Mucosa of descending colon (tissue), 3 donors: Measurements from ENCODE around the gene ZNF248. TPM values are rescaled to one million over a fixed set of nuclear protein-coding genes. Genes with fewer than 3 reads are reported as not detected.

Experiments
- ATAC-seq: fragments of 200-7000 bp; cut with Tn5 transposase; one replicate; pipeline ENCODE4 v1.9.1; 2020; ENCODE audit warnings: mild to moderate bottlenecking, moderate library complexity
- DNase-seq, 3 donors: peaks; one replicate each; pipeline ENCODE4 v3.0.0-alpha.2; 2020
- H3K36me3 ChIP-seq: fragments of 200-600 bp; one replicate; pipeline ENCODE4 v1.8.0; 2021; ENCODE audit warnings: low read depth, mild to moderate bottlenecking
- H3K4me1 ChIP-seq: fragments of 200-600 bp; one replicate; pipeline ENCODE4 v1.8.0; 2021; ENCODE audit warnings: low read depth, mild to moderate bottlenecking
- H3K4me3 ChIP-seq: fragments of 200-600 bp; one replicate; pipeline ENCODE4 v1.8.0; 2021; ENCODE audit warnings: mild to moderate bottlenecking
- H3K9me3 ChIP-seq: fragments of 200-600 bp; one replicate; pipeline ENCODE4 v1.8.0; 2021; ENCODE audit warnings: mild to moderate bottlenecking
- CTCF ChIP-seq: fragments of 200-600 bp; IDR thresholded peaks from one replicate; pipeline ENCODE4 v1.8.0; 2022; ENCODE audit warnings: antibody characterized with exemption, mild to moderate bottlenecking
- intact Hi-C, 2 donors: fragments of 100-400 bp; cut with DNase I in 1 of 2; cut with micrococcal nuclease in 1 of 2; formaldehyde crosslinking; loops; one replicate each; pipeline versions ENCODE4 v1.11.0 to v1.11.1; 2022; cut with DNase I, micrococcal nuclease
- total RNA-seq, 3 donors: library from RNA; stranded (reverse); fragmentation: NEBNext Ultra II Directional in 2 of 3; extraction: Animal tissue kit (Norgen Biotek cat#: 25700) in 2 of 3; gene quantifications; one replicate each; pipeline versions ENCODE4 v1.2.1 to v1.2.4, GENCODE V29; 2021 to 2023
- donor health status: DM: no; HTN: no; CAD: no; lungs with moderate emphysema.
- donor health status: DM: no; HTN: no; CAD: no.
- donor health status: DM: no; HTN: yes; CAD: no.

The ZNF248 gene
- total RNA-seq, 3 donors from 2014 or later: 10.0 to 36.6 (median 11.6) TPM

GRCh38 chr10:37872955-37873354 lies 15.5 kb upstream of the ZNF248 start:
- ATAC-seq (no peak), DNase-seq (no peak)
- no peaks in the 10 kb centered on the region for H3K36me3 ChIP-seq
- no peak overlapping the region for H3K4me3 ChIP-seq
- TF ChIP-seq CTCF: no peak
- H3K4me1 ChIP-seq: no peaks in the 10 kb centered on the region
- H3K9me3 ChIP-seq: no peaks in the 10 kb centered on the region
- intact Hi-C loops: no loop called here

GRCh38 chr10:37872283-37872682 lies 14.9 kb upstream of the ZNF248 start:
- DNase-seq: no peak
- intact Hi-C loops: no loop called here
- no peaks in the 10 kb centered on the region for H3K36me3 ChIP-seq
- no peak for TF ChIP-seq CTCF
- no peak overlapping the region for H3K4me3 ChIP-seq
- H3K9me3 ChIP-seq: no peaks in the 10 kb centered on the region
- no peak for ATAC-seq
- H3K4me1 ChIP-seq: no peaks in the 10 kb centered on the region

- ATAC-seq (no peak), DNase-seq (no peak)
- Histone ChIP-seq H3K4me1 (no peaks in the 10 kb centered on the region), H3K9me3 (no peaks in the 10 kb centered on the region), H3K4me3 (no peak overlapping the region), H3K36me3 (no peaks in the 10 kb centered on the region)
- no peak for TF ChIP-seq CTCF
- intact Hi-C loops: no loop called here
These were observed 14.3 kb upstream of the ZNF248 start for GRCh38 chr10:37871568-37872251.

GRCh38 chr10:37871143-37871542 lies 13.7 kb upstream of the ZNF248 start:
- Histone ChIP-seq H3K36me3 (no peaks in the 10 kb centered on the region), H3K4me3 (no peak overlapping the region), H3K4me1 (no peaks in the 10 kb centered on the region), H3K9me3 (no peaks in the 10 kb centered on the region)
- DNase-seq (no peak), ATAC-seq (no peak)
- intact Hi-C loops: no loop called here
- no peak for TF ChIP-seq CTCF

GRCh38 chr10:37868796-37869195 lies 11.4 kb upstream of the ZNF248 start:
- intact Hi-C loops: no loop called here
- Histone ChIP-seq H3K9me3 (no peaks in the 10 kb centered on the region), H3K36me3 (no peaks in the 10 kb centered on the region), H3K4me1 (no peaks in the 10 kb centered on the region), H3K4me3 (no peak overlapping the region)
- no peak for ATAC-seq
- no peak for TF ChIP-seq CTCF
- DNase-seq: no peak
